Activated naive CD4-positive, alpha-beta T cell treated with anti-CD3 and anti-CD28 coated beads, Interleukin-2, amount 50 U/mL, for 72 hours (primary cell): Measurements from ENCODE around the gene ZNF432. TPM values are rescaled to one million over a fixed set of nuclear protein-coding genes. Genes with fewer than 3 reads are reported as not detected.

Experiments
- total RNA-seq, 2 donors: library from RNA; stranded (reverse); gene quantifications; one replicate each; pipeline ENCODE4 v1.2.3, GENCODE V29; 2022

ZNF432 gene
- total RNA-seq, 2 donors from 2014 or later: 15.9 to 17.9 TPM

Other genes with a start within 250 kb of the ZNF432 start
- gene ZNF577, start 160.9 kb downstream of the ZNF432 start, total RNA-seq: 1 to 10 TPM; 5.7 to 7.9 TPM
- gene ZNF649, start 143.8 kb downstream of the ZNF432 start, total RNA-seq: 10 to 100 TPM in 1 of 2 donors, 1 to 10 TPM in 1; 8.2 to 10.3 TPM
- gene ZNF613, start 121.4 kb downstream of the ZNF432 start, total RNA-seq: 1 to 10 TPM; 2.6 to 4.1 TPM
- gene ZNF350, start 62.0 kb downstream of the ZNF432 start, total RNA-seq: 1 to 10 TPM; 8.7 to 9.5 TPM
- 10 to 100 TPM in 1 of 2 donors, 1 to 10 TPM in 1; 9.9 to 17.1 TPM for gene ZNF615, start 40.6 kb downstream of the ZNF432 start, total RNA-seq
- 1 to 10 TPM; 7.6 to 9.0 TPM for gene ZNF614, start 20.5 kb downstream of the ZNF432 start, total RNA-seq
- gene ZNF841, start 46.9 kb upstream of the ZNF432 start, total RNA-seq: 10 to 100 TPM; 23.5 TPM
- gene ZNF616, start 91.1 kb upstream of the ZNF432 start, total RNA-seq: 10 to 100 TPM in 1 of 2 donors, 1 to 10 TPM in 1; 9.6 to 10.9 TPM
- gene ZNF836, start 122.8 kb upstream of the ZNF432 start, total RNA-seq: 10 to 100 TPM; 11.8 to 11.9 TPM
- 100 to 1,000 TPM; 160 to 231 TPM for gene PPP2R1A, start 141.2 kb upstream of the ZNF432 start, total RNA-seq
- 10 to 100 TPM; 22.4 to 24.2 TPM for gene ZNF766, start 220.7 kb upstream of the ZNF432 start, total RNA-seq
- gene ZNF480, start 248.3 kb upstream of the ZNF432 start, total RNA-seq: 1 to 10 TPM; 2.0 to 9.9 TPM